Sigmoid colon (tissue), 4 donors: ENCODE results near the gene PARP3.

Experiments used
- EP300 ChIP-seq, 4 donors: sonication (generic); formaldehyde crosslinking; IDR thresholded peaks; one replicate each; pipeline ENCODE4 v1.6.1; 2017; ENCODE audit warnings: antibody characterized with exemption in 4 of 4
- TF ChIP-seq, protein P1 (sequence below), 4 experiments: fragments of 450-650 bp in 3 of 4; fragments of 200-600 bp in 1 of 4; IDR thresholded peaks; one replicate each; pipeline ENCODE4 v1.5.1; 2016 to 2019; ENCODE audit warnings: antibody characterized with exemption in 4 of 4, mild to moderate bottlenecking in 3 of 4, moderate library complexity in 2 of 4

DNA sequence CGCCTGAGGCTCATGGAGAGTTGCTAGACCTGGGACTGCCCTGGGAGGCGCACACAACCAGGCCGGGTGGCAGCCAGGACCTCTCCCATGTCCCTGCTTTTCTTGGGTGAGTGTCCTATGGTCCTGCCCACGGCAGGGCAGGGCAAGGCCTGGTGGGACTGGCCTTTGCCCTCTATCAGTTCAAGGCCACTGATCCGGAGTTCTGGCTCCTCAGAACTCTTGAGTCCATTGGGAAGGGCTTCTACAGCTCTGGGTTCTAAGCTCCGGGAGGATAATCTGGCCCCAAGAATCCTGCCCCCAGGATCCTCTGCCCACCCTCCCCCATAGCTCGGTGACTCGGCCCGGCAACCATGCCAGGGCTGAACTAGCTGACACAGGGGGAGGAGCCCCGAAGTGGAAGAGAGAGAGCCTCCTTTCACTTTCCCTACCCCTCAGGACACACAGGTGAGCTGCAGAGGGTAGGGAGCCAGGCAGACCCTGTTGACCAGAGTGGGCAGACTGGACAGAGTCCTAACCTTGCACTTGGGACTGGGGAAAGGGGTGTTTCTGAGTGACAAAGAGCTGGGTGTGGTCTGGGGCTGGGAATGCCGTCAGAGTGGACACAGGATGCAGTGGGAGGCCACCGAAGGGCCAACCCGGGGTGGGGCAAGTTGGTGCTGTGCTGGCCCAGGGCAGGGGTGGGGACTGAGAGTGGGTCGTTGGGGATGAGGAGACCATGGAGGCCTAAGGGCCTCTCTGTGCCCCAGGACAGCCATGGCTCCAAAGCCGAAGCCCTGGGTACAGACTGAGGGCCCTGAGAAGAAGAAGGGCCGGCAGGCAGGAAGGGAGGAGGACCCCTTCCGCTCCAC lies 664 bp downstream of the PARP3 start:
- TF ChIP-seq, protein P1, sequence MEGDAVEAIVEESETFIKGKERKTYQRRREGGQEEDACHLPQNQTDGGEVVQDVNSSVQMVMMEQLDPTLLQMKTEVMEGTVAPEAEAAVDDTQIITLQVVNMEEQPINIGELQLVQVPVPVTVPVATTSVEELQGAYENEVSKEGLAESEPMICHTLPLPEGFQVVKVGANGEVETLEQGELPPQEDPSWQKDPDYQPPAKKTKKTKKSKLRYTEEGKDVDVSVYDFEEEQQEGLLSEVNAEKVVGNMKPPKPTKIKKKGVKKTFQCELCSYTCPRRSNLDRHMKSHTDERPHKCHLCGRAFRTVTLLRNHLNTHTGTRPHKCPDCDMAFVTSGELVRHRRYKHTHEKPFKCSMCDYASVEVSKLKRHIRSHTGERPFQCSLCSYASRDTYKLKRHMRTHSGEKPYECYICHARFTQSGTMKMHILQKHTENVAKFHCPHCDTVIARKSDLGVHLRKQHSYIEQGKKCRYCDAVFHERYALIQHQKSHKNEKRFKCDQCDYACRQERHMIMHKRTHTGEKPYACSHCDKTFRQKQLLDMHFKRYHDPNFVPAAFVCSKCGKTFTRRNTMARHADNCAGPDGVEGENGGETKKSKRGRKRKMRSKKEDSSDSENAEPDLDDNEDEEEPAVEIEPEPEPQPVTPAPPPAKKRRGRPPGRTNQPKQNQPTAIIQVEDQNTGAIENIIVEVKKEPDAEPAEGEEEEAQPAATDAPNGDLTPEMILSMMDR (IDR thresholded peaks at IDR 0.05) = no peak
- TF ChIP-seq EP300 (IDR thresholded peaks at IDR 0.05) = no peak
